Prostate gland (tissue), 2 donors: ENCODE measurements around the gene ACACB. TPM values are rescaled to one million over a fixed set of nuclear protein-coding genes. Genes with fewer than 3 reads are reported as not detected.

Experiments
- DNase-seq: peaks from one replicate; pipeline ENCODE4 v3.0.0-alpha.2; 2019; ENCODE audit warnings: low spot score
- H3K27ac ChIP-seq, 2 donors: fragments of 200-600 bp; sonication (generic); 2 replicates each; pipeline ENCODE4 v1.5.1; 2017 to 2019
- H3K27me3 ChIP-seq: fragments of 200-600 bp; sonication (generic); replicated peaks from 2 replicates; pipeline ENCODE4 v1.5.1; 2019; ENCODE audit not compliant: insufficient read depth
- H3K36me3 ChIP-seq, 2 donors: fragments of 200-600 bp; sonication (generic); 1 replicate in 1 of 2; 2 replicates in 1 of 2; pipeline versions ENCODE4 v1.5.1 to v1.8.1; 2017 to 2019
- H3K4me1 ChIP-seq: fragments of 200-600 bp; sonication (generic); replicated peaks from 2 replicates; pipeline ENCODE4 v1.5.1; 2019
- H3K4me3 ChIP-seq, 2 donors: fragments of 200-600 bp; sonication (generic); 2 replicates each; pipeline ENCODE4 v1.5.1; 2017 to 2019
- H3K9me3 ChIP-seq: fragments of 200-600 bp; sonication (generic); 2 replicates; pipeline ENCODE4 v1.5.1; 2017
- CTCF ChIP-seq, 4 experiments: fragments of 200-600 bp in 2 of 4; fragments of 450-650 bp in 2 of 4; sonication (generic) in 2 of 4; IDR thresholded peaks; 1 replicate in 3 of 4; 2 replicates in 1 of 4; pipeline ENCODE4 v1.5.1; 2016 to 2019; ENCODE audit warnings: antibody characterized with exemption in 4 of 4, mild to moderate bottlenecking in 2 of 4, moderate library complexity in 2 of 4
- POLR2A ChIP-seq: fragments of 450-650 bp; IDR thresholded peaks from one replicate; pipeline ENCODE4 v1.6.1; 2016; ENCODE audit warnings: antibody characterized with exemption, mild to moderate bottlenecking
- POLR2AphosphoS5 ChIP-seq: sonication (generic); formaldehyde crosslinking; IDR thresholded peaks from one replicate; pipeline ENCODE4 v1.6.1; 2017; ENCODE audit warnings: antibody characterized with exemption
- WGBS: methylation state at CpG from one replicate; pipeline ENCODE4 v1.1.5; 2018; 5-methylcytosine and 5-hydroxymethylcytosine counted together
- intact Hi-C: fragments of 100-400 bp; cut with DNase I; formaldehyde crosslinking; loops from one replicate; pipeline ENCODE4 v1.14.2; 2022
- total RNA-seq, 2 donors: library from RNA; depleted of rRNA; stranded (reverse); fragments of >200 nt; gene quantifications; one replicate each; pipeline ENCODE4 v1.1.0, GENCODE V29; 2016

The ACACB gene
- total RNA-seq, 2 donors from 2014 or later, result 52.5 to 63.3 TPM

- Histone ChIP-seq H3K9me3 (no peaks in the 10 kb centered on the region), H3K4me3 (no peak overlapping the region), H3K27ac (no peak overlapping the region), H3K27me3 (no peaks in the 10 kb centered on the region), H3K4me1 (no peaks in the 10 kb centered on the region), H3K36me3 (peaks cover 0 to 3% of the 10 kb centered on the region in 2 donors)
- WGBS, result 85% methylated on average over 8 of the region's 8 CpGs
- intact Hi-C loops, result no loop called here
- DNase-seq, result no peak
- TF ChIP-seq POLR2AphosphoS5 (no peak), POLR2A (no peak), CTCF (IDR thresholded peaks at IDR 0.05) (no peak)
Observed at GRCh38 chr12:109203480-109203879, 87.1 kb downstream of the ACACB start.

GRCh38 chr12:109209082-109209481 is 92.7 kb downstream of the ACACB start:
- intact Hi-C loops, result no loop called here
- Histone ChIP-seq H3K9me3 (no peaks in the 10 kb centered on the region), H3K27ac (no peak overlapping the region), H3K4me3 (no peak overlapping the region), H3K4me1 (no peaks in the 10 kb centered on the region), H3K36me3 (peaks cover 0 to 3% of the 10 kb centered on the region in 2 donors), H3K27me3 (no peaks in the 10 kb centered on the region)
- 100% methylated on average over 11 of the region's 14 CpGs for WGBS
- no peak for DNase-seq
- TF ChIP-seq POLR2A (no peak), CTCF (IDR thresholded peaks at IDR 0.05) (no peak), POLR2AphosphoS5 (no peak)

GRCh38 chr12:109212460-109213115 is 96.2 kb downstream of the ACACB start:
- H3K9me3 ChIP-seq, result no peaks in the 10 kb centered on the region
- no peak overlapping the region for H3K27ac ChIP-seq
- no peak for TF ChIP-seq POLR2AphosphoS5
- TF ChIP-seq CTCF (IDR thresholded peaks at IDR 0.05), result no peak
- TF ChIP-seq POLR2A, result no peak
- 88% methylated on average over 16 of the region's 16 CpGs for WGBS
- DNase-seq, result no peak
- no peaks in the 10 kb centered on the region for H3K4me1 ChIP-seq
- intact Hi-C loops, result no loop called here
- H3K36me3 ChIP-seq, result peaks cover 0 to 3% of the 10 kb centered on the region in 2 donors
- no peaks in the 10 kb centered on the region for H3K27me3 ChIP-seq
- no peak overlapping the region for H3K4me3 ChIP-seq

GRCh38 chr12:109214131-109214530 is 97.7 kb downstream of the ACACB start:
- WGBS, result 81% methylated on average over 3 of the region's 3 CpGs
- intact Hi-C loops, result no loop called here
- Histone ChIP-seq H3K27me3 (no peaks in the 10 kb centered on the region), H3K4me3 (no peak overlapping the region), H3K4me1 (no peaks in the 10 kb centered on the region), H3K9me3 (no peaks in the 10 kb centered on the region), H3K27ac (no peak overlapping the region), H3K36me3 (peaks cover 0 to 3% of the 10 kb centered on the region in 2 donors)
- DNase-seq, result no peak
- TF ChIP-seq CTCF (IDR thresholded peaks at IDR 0.05) (no peak), POLR2A (no peak), POLR2AphosphoS5 (no peak)

- no peaks in the 10 kb centered on the region for H3K4me1 ChIP-seq
- peaks cover 0 to 6% of the 10 kb centered on the region in 2 donors for H3K36me3 ChIP-seq
- 93% methylated on average over 6 of the region's 6 CpGs for WGBS
- TF ChIP-seq POLR2A (no peak), CTCF (IDR thresholded peaks at IDR 0.05) (no peak), POLR2AphosphoS5 (no peak)
- intact Hi-C loops, result no loop called here
- H3K27me3 ChIP-seq, result no peaks in the 10 kb centered on the region
- no peak overlapping the region for H3K4me3 ChIP-seq
- no peaks in the 10 kb centered on the region for H3K9me3 ChIP-seq
- no peak overlapping the region for H3K27ac ChIP-seq
- DNase-seq, result no peak
Observed at GRCh38 chr12:109218996-109219395, 102.6 kb downstream of the ACACB start.
